Transverse colon (tissue), 3 donors: ENCODE results near the gene UTF1.

Experiments
- CTCF ChIP-seq, 5 experiments: fragments of 200-600 bp in 3 of 5; fragments of 450-650 bp in 2 of 5; sonication (generic) in 3 of 5; IDR thresholded peaks; 1 replicate in 2 of 5; 2 replicates in 3 of 5; pipeline ENCODE4 v1.5.1; 2016 to 2017; ENCODE audit warnings: antibody characterized with exemption in 5 of 5, inconsistent platforms in 3 of 5, mild to moderate bottlenecking in 2 of 5, moderate library complexity in 1 of 5
- EP300 ChIP-seq: sonication (generic); formaldehyde crosslinking; IDR thresholded peaks from one replicate; pipeline ENCODE4 v1.6.1; 2017; ENCODE audit warnings: antibody characterized with exemption, low read depth
- POLR2A ChIP-seq: fragments of 450-650 bp; IDR thresholded peaks from one replicate; pipeline ENCODE4 v1.6.1; 2016; ENCODE audit warnings: antibody characterized with exemption, mild to moderate bottlenecking, moderate library complexity

GRCh38 chr10:133212853-133213494 lies 17.0 kb upstream of the UTF1 start:
- no peak for TF ChIP-seq POLR2A
- no peak for TF ChIP-seq CTCF (IDR thresholded peaks at IDR 0.05)
- TF ChIP-seq EP300, result no peak
